Endodermal cell (in vitro differentiated cells): ENCODE results near the gene TAF11L4. TPM values are rescaled to one million over a fixed set of nuclear protein-coding genes. Genes with fewer than 3 reads are reported as not detected.
"Not testable (repeated sequence)": the region's sequence is repeated elsewhere in the genome, so short reads cannot be mapped to it uniquely, and the experiment has no call there.

Experiments used
- DNase-seq: peaks from one replicate; pipeline ENCODE4 v3.0.0-alpha.2; 2017
- H3K27ac ChIP-seq: 2 replicates; pipeline ENCODE4 v1.5.1; 2013; ENCODE audit warnings: mild to moderate bottlenecking, low read depth, low read length, moderate library complexity
- H3K27me3 ChIP-seq: 2 replicates; pipeline ENCODE4 v1.6.1; 2013; ENCODE audit warnings: mild to moderate bottlenecking, low read length, moderate library complexity; ENCODE audit not compliant: insufficient read depth, control insufficient read depth, poor library complexity, severe bottlenecking
- H3K36me3 ChIP-seq: 2 replicates; pipeline ENCODE4 v1.7.0; 2013; ENCODE audit warnings: mild to moderate bottlenecking, low read length, moderate library complexity; ENCODE audit not compliant: control insufficient read depth, insufficient read depth
- H3K4me1 ChIP-seq: one replicate; pipeline ENCODE4 v1.7.0; 2013; ENCODE audit warnings: low read length; ENCODE audit not compliant: control insufficient read depth, insufficient read depth
- H3K4me3 ChIP-seq: 2 replicates; pipeline ENCODE4 v1.5.1; 2013; ENCODE audit warnings: mild to moderate bottlenecking, low read length, moderate library complexity
- H3K9ac ChIP-seq: 2 replicates; pipeline ENCODE4 v1.6.1; 2013; ENCODE audit warnings: mild to moderate bottlenecking, low read length, moderate library complexity; ENCODE audit not compliant: poor library complexity, severe bottlenecking; ENCODE audit errors: extremely low read depth
- H3K9me3 ChIP-seq: 2 replicates; pipeline ENCODE4 v1.6.1; 2013; ENCODE audit warnings: mild to moderate bottlenecking, low read length, moderate library complexity; ENCODE audit not compliant: control insufficient read depth
- H3K27ac Mint-ChIP-seq: 2 replicates; pipeline ENCODE4 v1.8.0; 2020; ENCODE audit warnings: mixed read lengths
- H3K27me3 Mint-ChIP-seq: 2 replicates; pipeline ENCODE4 v1.8.0; 2021; ENCODE audit warnings: mild to moderate bottlenecking, mixed read lengths; ENCODE audit not compliant: insufficient read depth
- H3K36me3 Mint-ChIP-seq: 2 replicates; pipeline ENCODE4 v1.8.0; 2020; ENCODE audit warnings: low read depth, mixed read lengths
- H3K4me1 Mint-ChIP-seq: 2 replicates; pipeline ENCODE4 v1.8.0; 2020; ENCODE audit warnings: mixed read lengths
- H3K4me3 Mint-ChIP-seq: 2 replicates; pipeline ENCODE4 v1.8.0; 2020; ENCODE audit warnings: mild to moderate bottlenecking, moderate library complexity, mixed read lengths
- H3K9me3 Mint-ChIP-seq: 2 replicates; pipeline ENCODE4 v1.8.0; 2020; ENCODE audit warnings: mild to moderate bottlenecking, mixed read lengths
- WGBS, 2 experiments: methylation state at CpG; one replicate each; pipeline versions ENCODE4 v1.1.5 to v1.1.7; 2013; ENCODE audit warnings: missing lambda C conversion rate in 2 of 2, mixed read lengths in 1 of 2; ENCODE audit not compliant: insufficient coverage in 1 of 2, insufficient read length in 1 of 2; 5-methylcytosine and 5-hydroxymethylcytosine counted together
- total RNA-seq, 2 donors: library from RNA; stranded (reverse); fragmentation: NEBNext Ultra II Directional in 1 of 2; extraction: Animal tissue kit (Norgen Biotek cat#: 25700) in 1 of 2; gene quantifications; 2 replicates in 1 of 2; 3 replicates in 1 of 2; pipeline ENCODE4 v1.2.1, GENCODE V29; 2021

The TAF11L4 gene
- total RNA-seq, 2 donors from 2014 or later = not detected

DNA sequence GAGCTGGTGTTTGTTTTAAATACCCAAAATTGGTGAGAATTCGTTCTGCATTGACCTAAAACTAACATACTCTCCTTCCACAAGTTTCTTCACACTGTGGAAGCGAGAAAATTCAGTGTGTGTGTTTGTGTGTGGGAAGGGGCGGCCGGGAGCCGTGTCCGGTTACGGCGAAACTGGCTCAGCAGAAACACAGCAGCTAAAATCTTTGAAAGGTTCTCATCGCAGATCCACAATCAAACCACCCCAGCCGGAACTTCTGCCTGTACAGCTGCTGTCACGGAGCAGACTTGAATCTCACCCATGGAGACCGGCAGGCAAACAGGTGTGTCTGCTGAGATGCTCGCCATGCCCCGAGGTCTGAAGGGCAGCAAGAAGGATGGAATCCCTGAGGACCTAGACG lies 6.8 kb downstream of the TAF11L4 start, which contains the start of gene TAF11L6:
Gene TAF11L6 (plus strand): TSS at position 301 of the 400 bp plus-strand sequence.
- WGBS, 2 experiments = no CpG with 5 or more reads among the region's 15 CpGs
- not testable (repeated sequence) for H3K4me1 ChIP-seq, H3K36me3 ChIP-seq, H3K4me3 ChIP-seq, H3K9ac ChIP-seq, DNase-seq, H3K4me3 Mint-ChIP-seq, H3K4me1 Mint-ChIP-seq, H3K27ac ChIP-seq, H3K9me3 ChIP-seq, H3K27me3 ChIP-seq, H3K27ac Mint-ChIP-seq, H3K9me3 Mint-ChIP-seq, H3K27me3 Mint-ChIP-seq, H3K36me3 Mint-ChIP-seq

Other genes starting within 250 kb of the TAF11L4 start
- gene TAF11L2, start 23.6 kb upstream of the TAF11L4 start, total RNA-seq = not detected
- not detected for gene TAF11L3, start 3.4 kb upstream of the TAF11L4 start, total RNA-seq
- gene TAF11L5, start 3.4 kb downstream of the TAF11L4 start, total RNA-seq = not detected
- gene TAF11L6, start 6.9 kb downstream of the TAF11L4 start, total RNA-seq = not detected
- not detected for gene TAF11L7, start 64.0 kb downstream of the TAF11L4 start, total RNA-seq
- gene TAF11L8, start 69.2 kb downstream of the TAF11L4 start, total RNA-seq = not detected
- not detected for gene TAF11L9, start 72.6 kb downstream of the TAF11L4 start, total RNA-seq
- not detected for gene TAF11L10, start 76.0 kb downstream of the TAF11L4 start, total RNA-seq
- gene TAF11L11, start 82.4 kb downstream of the TAF11L4 start, total RNA-seq = not detected
- not detected for gene TAF11L12, start 88.6 kb downstream of the TAF11L4 start, total RNA-seq
- gene TAF11L13, start 110.3 kb downstream of the TAF11L4 start, total RNA-seq = not detected
- gene TAF11L14, start 112.7 kb downstream of the TAF11L4 start, total RNA-seq = not detected